ENCODE measurements around the gene GRIP1.

GRIP1 gene

DNA sequence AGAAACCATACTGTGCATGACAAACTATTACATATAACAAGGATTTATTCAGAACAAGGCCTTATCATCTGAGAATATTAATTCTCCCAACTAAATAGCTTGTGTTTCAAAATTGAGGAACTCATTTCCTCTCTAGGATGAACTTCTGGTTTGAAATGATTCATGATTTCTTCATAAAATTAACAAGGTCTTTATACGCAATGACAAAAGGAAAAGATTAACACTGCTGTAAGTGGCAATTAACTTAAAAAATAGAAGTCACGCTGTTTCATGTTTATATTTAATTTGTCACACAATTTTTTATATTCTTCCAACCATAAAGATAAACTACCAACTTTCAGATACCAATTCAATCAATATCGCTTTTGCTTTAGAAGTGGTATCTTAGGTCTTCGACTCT lies 80.8 kb downstream of the GRIP1 start:
- no peak for DNase-seq

DNA sequence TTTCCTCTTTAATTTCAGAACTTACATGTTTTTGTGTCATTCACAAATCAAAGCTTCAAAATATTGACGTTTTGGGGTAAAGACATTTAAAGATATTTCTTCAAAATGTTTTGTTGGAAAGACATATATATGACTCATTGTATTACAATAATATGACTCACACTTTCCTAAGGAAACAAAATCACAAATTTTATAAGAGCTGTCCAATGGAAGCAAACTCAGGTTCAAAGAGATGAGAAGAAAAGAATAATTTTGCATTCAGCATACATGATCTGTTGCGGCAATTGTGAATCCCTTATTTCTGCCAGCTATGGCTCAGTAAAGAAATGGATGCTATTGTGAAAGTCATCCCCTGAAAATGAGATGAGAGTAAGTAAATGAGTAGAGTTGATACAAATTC lies 82.7 kb downstream of the GRIP1 start:
- DNase-seq = no peak

DNA sequence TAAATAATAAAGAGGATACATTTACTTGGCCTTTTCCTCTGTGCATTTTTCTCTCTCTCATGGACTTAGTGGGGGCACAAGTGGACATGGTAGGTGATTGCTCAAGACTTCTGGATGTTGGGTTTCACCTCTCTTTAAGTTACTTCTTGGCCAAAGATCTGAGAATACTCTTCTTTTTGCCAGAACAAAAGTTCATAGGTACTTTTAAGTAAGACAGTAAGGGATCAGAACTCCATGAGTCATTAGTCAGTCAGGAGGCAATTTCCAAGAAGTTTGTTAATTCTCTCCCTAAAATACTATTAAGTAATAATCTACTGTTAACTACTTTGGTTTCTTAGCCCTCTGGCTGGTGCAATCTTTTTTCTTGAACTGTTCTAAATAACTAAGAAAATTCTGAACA lies 84.2 kb downstream of the GRIP1 start:
- no peak for DNase-seq

DNA sequence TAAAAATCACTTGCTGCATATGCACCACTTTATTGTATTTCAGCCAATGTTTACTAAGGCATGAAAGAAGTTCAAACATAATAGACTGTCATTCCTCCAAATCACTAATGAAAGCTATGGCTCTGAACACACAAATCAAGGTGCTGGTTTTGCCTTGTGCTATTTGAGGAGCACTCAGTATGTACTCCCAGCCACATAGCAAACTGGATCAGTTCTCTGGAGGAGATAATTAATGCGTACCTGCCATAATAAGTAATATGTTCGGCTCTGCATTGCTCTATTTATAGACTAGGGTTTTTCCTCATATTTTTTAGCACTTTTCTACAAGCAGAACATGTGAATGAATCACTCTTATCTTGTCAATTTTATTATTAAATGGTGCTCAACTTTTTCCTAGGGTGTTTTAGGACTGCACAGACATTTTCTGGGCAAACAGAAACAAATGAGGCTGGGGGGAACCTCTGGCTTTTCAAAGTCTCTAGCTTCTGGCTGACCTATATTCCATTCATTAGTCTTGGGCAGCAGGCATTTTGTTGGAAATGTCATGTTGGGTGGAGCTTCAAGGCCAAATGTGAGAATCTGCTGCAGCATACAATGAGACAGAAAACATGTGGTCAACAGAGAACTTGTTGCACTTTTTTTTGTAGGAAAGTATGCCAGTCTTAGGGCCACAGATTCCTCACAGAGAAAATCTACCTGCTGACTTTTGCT lies 88.4 kb downstream of the GRIP1 start:
- no peak for DNase-seq

DNA sequence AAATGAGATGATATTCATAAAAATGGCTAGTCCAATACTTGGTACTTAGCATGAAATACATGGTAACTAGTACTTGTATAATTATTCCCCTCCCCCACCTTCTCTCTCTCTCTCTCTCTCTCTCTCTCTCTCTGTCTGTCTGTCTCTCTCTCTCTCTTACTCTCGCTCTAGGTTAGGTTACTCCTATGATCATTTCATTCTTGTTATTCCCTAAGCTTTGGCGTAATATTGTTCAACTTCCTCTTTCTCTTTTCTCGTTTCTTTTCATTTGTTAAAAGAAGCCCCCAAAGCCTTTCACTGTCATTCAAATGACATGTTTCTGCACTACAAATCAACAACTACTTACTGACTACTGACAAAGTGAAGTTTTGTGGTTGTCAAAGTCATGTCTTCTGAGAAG lies 89.8 kb downstream of the GRIP1 start:
- no peak for DNase-seq

DNA sequence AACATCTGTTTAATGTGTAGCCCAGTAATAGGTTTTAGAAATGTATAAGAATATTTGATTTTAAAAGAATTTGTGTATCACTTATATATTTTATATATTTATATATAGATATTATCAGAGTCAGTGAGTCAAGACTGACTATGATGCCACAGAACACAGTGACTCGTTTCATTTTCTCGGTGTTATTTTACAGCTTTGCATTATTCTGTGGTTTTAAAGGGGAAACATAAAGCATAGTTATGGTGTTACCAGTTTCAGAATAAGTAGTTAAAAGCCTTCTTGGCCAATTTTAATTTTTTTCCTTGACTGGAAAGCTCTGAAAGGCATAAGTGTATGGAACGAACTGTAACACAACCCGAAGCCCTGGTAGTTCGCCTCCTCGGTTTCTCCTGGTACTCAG lies 91.0 kb downstream of the GRIP1 start:
- no peak for DNase-seq

DNA sequence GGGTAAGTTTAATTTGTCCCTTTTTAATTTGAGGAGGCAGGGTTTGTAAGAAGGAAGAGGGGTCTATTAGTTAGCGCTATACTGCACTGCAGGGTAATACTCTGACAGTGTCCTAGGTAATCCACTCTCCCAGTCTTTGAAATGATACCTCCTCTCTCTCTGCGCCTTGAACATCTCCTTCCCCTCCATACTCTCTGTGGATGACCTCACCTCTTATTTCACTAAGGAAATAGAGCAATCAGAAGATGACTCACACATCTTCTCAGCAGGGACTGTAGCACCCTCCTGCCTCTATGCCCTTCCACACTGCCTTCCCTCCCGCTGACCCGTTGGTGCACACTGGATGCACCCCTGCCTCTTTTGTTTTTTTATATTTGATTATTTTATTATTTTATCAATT lies 94.2 kb downstream of the GRIP1 start:
- no peak for DNase-seq

DNA sequence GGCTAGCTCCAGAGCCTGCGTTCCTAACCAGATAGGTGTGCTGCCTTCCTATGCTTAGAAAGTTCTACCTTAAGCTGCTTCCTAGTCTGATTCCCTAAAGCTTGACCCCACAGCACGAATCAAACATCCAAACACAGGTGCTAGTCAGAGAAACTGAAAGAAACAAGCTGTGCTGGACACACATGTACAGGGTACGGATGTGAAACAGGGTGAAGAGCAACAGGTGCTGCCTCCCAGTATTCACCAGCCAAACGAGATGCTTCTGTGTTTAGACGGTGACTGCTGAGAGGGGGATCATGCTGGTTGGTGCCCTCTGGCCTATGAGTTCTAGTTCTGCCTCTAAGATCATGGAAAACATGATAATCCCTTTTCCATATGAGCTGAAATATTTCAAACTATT lies 105.3 kb downstream of the GRIP1 start:
- DNase-seq = no peak

DNA sequence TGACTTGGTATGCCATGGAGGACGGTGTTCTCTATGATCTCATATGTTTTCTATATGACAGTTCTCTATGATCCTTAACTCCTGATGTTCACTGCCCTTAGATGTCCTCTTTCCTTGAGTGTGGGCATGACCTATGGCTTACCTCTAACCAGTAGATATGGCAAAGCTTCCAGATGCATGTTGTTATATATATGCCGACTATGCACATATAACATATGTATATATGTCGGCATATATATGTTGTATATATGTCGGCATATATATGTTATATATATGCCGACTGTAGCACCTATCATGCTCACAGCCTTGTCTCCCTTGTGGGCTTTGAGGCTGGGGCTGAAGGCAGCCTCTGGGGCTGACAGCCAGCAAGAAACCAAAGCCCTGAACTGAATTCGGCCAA lies 106.0 kb downstream of the GRIP1 start:
- DNase-seq = no peak

DNA sequence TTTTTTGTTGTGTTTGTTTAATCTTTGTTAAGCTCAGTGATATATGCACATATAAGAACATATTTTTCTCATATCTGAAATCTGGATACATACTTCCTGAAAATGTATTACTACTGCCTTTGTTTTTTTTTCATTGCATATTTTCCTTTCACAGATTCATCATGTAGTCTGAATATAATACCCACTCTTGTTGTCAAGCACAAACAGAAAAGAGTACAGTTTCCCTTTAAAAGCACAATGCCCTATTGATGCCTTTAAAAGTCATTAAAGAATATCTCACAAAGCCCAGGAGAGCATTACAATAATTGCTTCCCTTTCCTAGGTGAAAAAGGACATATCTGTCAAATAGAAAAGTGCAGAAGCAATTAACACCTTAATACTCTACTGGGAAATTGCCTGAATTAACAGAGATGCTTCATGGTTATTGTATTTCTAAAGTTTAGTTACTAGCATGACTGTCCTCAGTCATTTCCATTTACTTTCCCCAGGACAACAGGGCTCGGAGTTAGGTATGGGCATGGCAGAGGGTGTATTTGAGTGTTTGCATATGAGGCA lies 107.4 kb downstream of the GRIP1 start:
- no peak for DNase-seq

DNA sequence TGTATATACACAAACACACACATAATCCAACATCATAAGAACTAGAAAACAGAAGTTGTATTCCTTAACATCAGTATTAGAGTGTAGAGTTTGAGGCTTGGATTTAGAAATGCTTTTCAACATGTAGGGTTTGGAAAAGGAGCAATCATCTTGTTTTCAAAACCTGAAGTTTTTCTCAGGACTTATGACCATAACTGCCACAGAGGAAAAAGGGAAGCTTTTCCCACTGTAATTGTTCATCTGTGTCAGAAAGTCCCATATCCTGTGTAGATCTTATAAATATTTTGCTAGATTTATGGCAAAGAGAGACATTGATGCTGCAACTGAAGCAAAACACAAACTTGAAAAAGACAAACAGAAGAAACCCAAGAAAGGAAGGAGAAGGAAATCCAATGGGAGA lies 115.7 kb downstream of the GRIP1 start:
- DNase-seq = no peak

DNA sequence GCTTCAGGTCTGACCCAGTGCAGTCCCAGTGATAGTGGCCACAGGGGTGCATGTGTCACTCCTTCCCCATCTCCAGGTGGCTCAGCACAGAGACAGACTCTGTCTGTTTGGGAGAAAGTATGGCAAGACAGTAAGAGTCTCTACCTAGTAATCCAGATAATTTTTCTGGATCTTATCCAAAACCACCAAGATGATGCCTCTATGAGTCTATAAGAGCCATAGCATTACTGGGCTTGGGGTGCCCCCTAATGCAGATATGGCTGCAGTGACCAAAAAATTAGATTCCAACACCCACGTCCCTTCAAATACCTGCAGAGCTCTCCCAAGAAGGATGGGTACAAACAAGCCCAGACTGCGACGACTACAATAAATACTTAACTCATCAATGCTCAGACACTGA lies 123.8 kb downstream of the GRIP1 start:
- no peak for DNase-seq

DNA sequence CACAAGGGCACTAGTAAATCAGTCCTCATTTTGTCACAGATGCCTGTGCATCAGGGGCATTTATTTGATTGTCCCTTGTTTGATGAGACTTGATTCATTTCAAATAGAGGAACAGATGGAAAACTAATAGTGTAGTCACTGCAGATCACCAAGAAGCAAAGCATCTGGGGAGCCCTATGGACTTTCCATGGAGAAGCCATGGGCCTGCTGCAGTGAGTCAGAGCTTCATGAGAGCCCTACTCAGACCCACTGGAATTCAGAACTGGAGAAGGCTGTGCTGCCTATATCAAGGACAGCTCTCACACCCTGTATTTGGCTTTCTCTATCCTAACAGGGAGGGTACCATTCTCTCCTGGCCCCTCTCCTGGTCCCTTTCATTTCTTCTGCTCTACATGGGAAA lies 126.2 kb downstream of the GRIP1 start:
- no peak for DNase-seq

DNA sequence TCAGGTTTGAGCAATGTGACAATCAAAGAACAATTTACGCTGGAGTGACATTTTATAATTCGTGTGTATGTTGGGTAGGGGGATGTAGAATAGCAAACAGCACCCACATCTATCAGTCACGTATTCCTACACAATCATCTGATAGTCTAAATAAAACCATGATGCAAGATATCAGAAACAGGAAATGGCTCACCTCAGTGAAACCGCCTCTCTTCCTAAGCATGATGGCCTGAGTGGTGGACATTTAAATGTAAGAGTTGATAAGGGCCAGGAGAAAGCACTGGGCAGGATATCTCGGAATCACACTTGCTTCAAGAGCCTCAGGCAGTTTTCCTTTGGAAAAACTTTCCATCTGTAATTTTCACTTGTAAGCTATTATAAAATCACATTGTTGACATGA lies 128.2 kb downstream of the GRIP1 start:
- no peak for DNase-seq

DNA sequence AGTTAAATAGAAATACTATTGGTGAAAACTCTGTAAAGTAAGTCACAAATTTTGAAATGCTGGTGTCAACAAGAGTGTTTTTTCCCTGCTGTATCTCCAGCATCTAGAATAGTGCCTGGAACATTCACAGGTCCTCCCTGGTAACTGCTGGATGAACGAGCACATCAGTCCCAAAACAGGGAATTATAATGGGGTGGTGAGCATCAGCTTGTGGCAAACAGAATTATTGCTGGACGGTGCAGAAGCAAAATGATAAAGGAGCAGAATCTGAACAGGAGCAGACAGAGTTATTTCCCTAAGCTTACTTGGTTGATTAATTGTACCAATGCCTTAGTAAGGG lies 129.9 kb downstream of the GRIP1 start:
- no peak for DNase-seq

DNA sequence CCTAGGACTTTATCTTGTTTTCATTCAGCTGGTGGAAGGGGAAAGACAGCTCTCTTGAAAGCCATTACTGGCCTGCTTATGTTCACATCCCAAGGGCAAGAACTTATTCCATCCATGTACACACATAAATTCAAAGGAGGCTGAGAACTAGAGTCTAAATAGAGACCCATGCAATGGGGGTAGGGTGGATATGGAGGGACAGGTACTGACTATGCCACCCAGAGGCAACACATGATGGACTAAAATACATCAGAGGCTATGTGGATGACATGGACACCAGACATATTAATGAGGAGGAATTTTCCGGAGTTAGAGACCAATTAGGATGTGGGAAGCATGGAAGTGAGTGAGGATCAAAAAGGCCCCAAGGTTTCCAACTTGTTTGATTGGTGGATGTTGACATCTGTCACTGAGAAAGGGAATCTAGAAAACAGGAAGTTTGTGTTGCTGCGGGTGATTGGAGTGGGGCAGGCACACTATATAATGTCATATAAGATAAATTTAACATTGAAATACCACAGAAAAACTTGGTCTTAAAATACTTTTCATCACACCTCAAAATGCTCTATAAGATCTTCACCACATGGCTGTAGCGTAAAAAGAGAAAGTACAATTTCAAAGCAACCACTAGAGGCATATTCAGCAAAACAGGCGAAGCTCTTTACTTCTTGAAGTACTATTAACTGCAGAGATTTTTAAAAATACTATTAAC lies 130.4 kb downstream of the GRIP1 start:
- no peak for DNase-seq

DNA sequence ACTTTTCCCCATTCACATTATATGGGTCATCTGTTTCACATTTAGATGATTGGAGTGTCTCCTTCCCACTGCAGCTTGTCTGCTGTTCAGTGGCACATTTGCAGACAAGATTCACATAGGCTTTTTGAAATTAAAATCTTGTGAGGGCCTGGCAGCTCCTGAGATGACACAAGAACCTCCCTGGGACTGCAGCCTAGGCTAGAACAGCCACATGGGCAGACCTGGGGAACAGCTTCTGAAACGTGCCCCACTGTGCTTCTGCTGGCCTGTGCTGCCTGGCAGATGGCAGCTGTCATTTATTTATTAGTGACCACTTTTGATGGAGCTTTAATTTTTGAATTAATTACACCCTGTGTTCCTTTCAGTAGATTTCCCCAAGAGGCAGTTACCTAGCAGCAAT lies 137.4 kb downstream of the GRIP1 start:
- no peak for DNase-seq

DNA sequence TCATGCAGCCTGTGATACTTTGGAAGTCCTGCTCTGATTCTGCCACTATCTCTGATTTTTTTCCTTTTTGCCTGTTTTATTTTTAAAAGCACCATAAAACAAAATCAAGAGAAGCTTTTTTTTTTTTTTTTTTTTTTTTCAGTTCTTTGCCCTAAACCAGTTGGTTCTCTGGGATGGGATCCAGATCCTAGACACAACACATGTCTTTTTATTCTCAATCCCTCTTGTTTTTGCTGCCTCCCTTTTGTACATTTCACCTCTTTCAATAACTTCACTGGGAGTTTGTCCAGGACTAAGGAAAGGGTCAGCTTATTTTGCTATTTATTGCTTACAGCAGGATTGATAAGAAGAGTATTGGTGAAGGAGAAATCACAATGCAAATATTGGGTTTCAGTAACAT lies 139.4 kb downstream of the GRIP1 start:
- no peak for DNase-seq

DNA sequence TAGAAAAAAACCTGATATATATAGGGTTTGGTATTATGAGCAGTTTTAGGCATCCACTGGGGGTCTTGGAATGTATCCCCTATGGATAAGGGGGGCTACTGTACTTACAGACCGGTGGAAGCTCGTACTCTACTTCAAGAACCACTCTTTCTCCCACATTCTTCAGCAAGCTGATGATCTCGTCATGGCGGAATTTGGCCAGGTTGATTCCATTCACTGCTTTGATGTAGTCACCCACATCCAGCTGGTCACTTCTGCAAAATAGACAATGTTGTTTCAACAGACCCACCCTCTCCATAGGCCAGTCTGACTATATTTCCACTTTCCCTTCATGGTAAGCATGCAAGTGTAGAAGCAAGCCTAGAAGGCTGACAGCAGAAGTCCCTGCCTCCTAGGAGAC lies 139.9 kb downstream of the GRIP1 start:
- DNase-seq = no peak

DNA sequence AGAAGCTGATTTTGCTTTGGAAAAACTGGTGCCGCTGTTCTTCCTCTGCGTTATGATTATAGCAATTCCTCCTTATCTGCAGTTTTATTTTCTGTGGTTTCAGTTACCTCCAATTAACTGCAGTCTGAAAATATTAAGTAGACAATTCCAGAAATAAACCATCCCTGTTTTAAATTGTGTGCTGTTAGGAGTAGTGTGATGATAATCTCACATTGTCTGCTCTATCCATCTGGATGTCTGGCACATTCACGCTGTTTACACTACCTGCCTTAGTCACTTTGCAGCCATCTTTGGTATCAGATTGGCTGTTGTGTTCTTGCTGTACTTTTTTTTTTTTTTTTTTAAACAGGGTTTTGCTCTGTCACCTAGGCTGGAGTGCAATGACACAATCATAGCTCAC lies 141.0 kb downstream of the GRIP1 start:
- no peak for DNase-seq

DNA sequence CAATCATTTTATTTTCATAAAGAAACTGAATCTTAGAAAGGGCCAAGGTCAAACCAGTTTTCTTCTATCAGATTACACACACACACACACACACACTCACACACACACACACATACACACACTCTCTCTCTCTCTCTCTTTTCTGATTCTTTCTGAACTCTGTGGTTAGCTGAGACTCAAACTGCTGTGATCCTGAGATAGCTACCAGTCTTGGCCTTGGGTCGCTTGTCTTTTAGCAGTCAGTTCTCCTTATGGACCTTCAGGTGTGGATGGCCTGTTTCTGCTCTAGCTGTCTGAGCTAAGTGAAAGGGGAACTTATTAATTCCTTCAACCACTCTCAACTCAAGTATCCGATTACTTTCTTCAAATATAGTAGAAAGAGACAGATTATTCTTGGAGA lies 145.1 kb downstream of the GRIP1 start:
- DNase-seq = no peak

DNA sequence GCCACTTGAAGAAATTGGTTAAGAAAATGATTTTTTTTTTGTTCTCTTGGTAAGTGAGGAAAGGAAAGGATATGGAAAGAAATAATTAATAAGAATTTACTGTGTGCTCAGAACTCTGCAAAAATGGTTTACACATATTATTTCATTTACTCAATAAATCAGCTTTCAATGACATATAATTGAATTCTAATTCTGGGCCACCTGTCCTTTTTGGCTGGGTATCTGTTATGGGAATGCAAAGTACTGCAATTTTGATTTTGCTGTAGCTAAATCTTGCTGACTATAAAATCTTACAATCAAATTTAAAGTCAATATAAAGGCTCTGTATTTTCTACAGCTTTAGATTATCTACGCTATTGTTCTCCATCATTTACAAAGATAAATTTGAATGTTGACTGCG lies 147.1 kb downstream of the GRIP1 start:
- DNase-seq = no peak

DNA sequence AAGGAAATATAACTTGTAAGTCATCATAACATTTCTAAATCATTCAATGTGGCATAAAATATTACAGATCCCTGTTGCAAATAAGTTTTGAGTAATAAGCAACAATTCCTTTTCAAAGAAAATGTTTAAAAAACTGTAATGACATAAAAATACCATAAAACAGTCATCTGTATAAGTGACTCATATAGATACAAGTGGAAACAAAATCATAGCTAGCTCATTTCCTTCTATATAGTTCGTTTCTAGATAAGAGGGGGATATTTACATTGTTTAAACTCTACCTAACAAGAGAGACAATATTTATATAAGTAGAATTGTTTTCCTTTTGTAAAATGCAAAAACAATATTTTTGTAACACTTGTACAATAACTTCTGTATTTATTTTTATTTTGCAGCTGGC lies 148.9 kb downstream of the GRIP1 start:
- no peak for DNase-seq

DNA sequence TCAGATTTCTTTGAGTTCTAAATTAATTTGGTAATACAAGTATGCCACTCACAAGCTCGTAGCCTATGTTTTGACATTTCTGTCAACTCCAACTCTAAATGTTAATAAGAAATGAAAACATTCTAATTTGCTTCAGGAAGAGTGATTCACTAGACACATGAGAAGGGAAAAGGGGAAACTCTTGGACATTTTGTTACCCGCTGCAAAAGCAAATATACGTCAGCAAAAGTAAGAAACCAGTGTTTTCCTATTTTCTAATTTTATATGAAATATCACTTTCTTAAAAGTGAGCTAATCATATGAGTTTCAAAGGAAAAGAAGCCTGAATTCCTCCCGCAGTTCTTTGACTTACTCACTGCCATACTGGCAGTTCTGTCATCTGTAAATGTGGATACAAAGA lies 162.3 kb downstream of the GRIP1 start:
- DNase-seq = no peak

DNA sequence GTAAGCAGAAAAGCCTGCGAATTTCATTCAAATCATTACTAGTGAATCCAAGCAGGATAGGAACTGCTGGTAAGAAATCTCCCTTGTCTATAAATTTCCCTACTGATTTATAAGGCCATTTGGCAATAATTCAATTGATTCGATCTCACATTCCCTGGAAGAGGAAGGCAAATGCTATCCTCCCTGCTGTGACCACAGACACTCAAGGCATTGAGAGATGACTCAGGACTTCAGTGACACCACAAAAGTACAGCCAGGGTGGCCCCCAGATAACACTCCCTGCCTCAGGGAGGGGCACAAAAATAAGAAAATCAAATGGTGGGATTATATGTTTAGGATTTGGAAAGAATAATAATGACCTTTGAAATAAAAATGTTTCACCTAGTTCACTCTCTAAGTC lies 162.7 kb downstream of the GRIP1 start:
- DNase-seq = no peak

Measured in COR-L47 (cell line).